Panc1 (cell line): ENCODE data around the gene UBE2L5. TPM values are rescaled to one million over a fixed set of nuclear protein-coding genes. Genes with fewer than 3 reads are reported as not detected.

Experiments used
- ATAC-seq: fragments of 200-7000 bp; cut with Tn5 transposase; 2 replicates; pipeline ENCODE4 v1.9.1; 2020; ENCODE audit warnings: mild to moderate bottlenecking, moderate library complexity
- BruUV-seq: library from RNA; stranded (reverse); fragments of 400-500 nt; replicated peaks from 2 replicates; lab custom pipeline; 2021; lab: Mats Ljungman, UMichigan
- CTCF ChIA-PET: fragments of 300-600 bp; sonication (Branson Sonifier 250); formaldehyde crosslinking; loops from one replicate; lab custom pipeline; 2022; ENCODE audit warnings: antibody characterized with exemption; lab: Charles Lee
- POLR2A ChIA-PET: fragments of 300-600 bp; sonication (Branson Sonifier 250); formaldehyde crosslinking; loops from one replicate; lab custom pipeline; 2022; ENCODE audit warnings: antibody characterized with exemption; lab: Charles Lee
- DNase-seq: peaks from one replicate; pipeline ENCODE4 v3.0.0-alpha.2; 2010; ENCODE audit warnings: low read depth, low spot score
- H3K27ac ChIP-seq: 2 replicates; pipeline ENCODE4 v1.5.1; 2011; ENCODE audit warnings: mild to moderate bottlenecking, low read length, inconsistent platforms
- H3K27me3 ChIP-seq: fragments of 200-500 bp; sonication (Bioruptor generic); 2 replicates; pipeline ENCODE4 v1.6.0; 2014; ENCODE audit warnings: low read length, inconsistent platforms; ENCODE audit not compliant: control insufficient read depth, insufficient read depth
- H3K36me3 ChIP-seq: fragments of 200-500 bp; sonication (Bioruptor generic); 2 replicates; pipeline ENCODE4 v1.5.1; 2014; ENCODE audit warnings: inconsistent platforms, mild to moderate bottlenecking, low read length, moderate library complexity; ENCODE audit not compliant: control insufficient read depth, insufficient read depth
- H3K4me1 ChIP-seq: 2 replicates; pipeline ENCODE4 v1.5.1; 2011; ENCODE audit warnings: inconsistent platforms, mild to moderate bottlenecking, low read length, moderate library complexity; ENCODE audit not compliant: control insufficient read depth, insufficient read depth
- H3K4me3 ChIP-seq, 2 experiments: 2 replicates each; pipeline ENCODE4 v1.5.1; 2011 to 2012; ENCODE audit warnings: low read depth in 2 of 2, low read length in 2 of 2, mild to moderate bottlenecking in 2 of 2, inconsistent platforms in 1 of 2, moderate library complexity in 1 of 2
- H3K9me3 ChIP-seq: fragments of 200-500 bp; sonication (Bioruptor generic); 2 replicates; pipeline ENCODE4 v1.5.1; 2014; ENCODE audit warnings: low read depth, mild to moderate bottlenecking, inconsistent platforms, low read length, moderate library complexity; ENCODE audit not compliant: control insufficient read depth, insufficient read depth
- POLR2AphosphoS5 ChIP-seq: IDR thresholded peaks from 2 replicates; pipeline ENCODE4 v1.6.1; 2012; ENCODE audit warnings: mild to moderate bottlenecking, low read depth, low read length, moderate library complexity
- SIN3A ChIP-seq: IDR thresholded peaks from 2 replicates; pipeline ENCODE4 v1.6.1; 2012; ENCODE audit warnings: low read depth, mild to moderate bottlenecking, low read length, moderate library complexity, borderline replicate concordance; ENCODE audit not compliant: insufficient read depth
- TCF7L2 ChIP-seq: IDR thresholded peaks from 2 replicates; pipeline ENCODE4 v1.6.1; 2011; ENCODE audit warnings: mild to moderate bottlenecking, low read depth, low read length, inconsistent platforms
- in situ Hi-C: cut with HindIII; loops from 2 replicates; pipeline ENCODE4 v1.10.0; 2016; ENCODE audit warnings: low sequenced_read_pairs, low pct_unique_long_range_greater_than_20kb
- intact Hi-C: fragments of 100-400 bp; cut with micrococcal nuclease; formaldehyde crosslinking; loops from one replicate; pipeline ENCODE4 v1.10.0; 2022; ENCODE audit not compliant: unreplicated experiment
- total RNA-seq: library from RNA; stranded (reverse); gene quantifications from one replicate; pipeline ENCODE4 v1.2.1, GENCODE V29; 2021; ENCODE audit not compliant: unreplicated experiment
- TF ChIP-seq, protein P1 (sequence below), 2 experiments: IDR thresholded peaks; 2 replicates each; pipeline ENCODE4 v1.6.1; 2011 to 2012; ENCODE audit warnings: low read depth in 2 of 2, control low read depth in 1 of 2, low read length in 1 of 2, mild to moderate bottlenecking in 1 of 2, moderate library complexity in 1 of 2; ENCODE audit not compliant: insufficient read depth in 1 of 2
- TF ChIP-seq, protein P2 (sequence below): fragments of 450-650 bp; IDR thresholded peaks from 2 replicates; pipeline ENCODE4 v1.5.1; 2017; ENCODE audit warnings: mild to moderate bottlenecking

The UBE2L5 gene
- total RNA-seq, 1 experiment from 2014 or later, result not detected

DNA sequence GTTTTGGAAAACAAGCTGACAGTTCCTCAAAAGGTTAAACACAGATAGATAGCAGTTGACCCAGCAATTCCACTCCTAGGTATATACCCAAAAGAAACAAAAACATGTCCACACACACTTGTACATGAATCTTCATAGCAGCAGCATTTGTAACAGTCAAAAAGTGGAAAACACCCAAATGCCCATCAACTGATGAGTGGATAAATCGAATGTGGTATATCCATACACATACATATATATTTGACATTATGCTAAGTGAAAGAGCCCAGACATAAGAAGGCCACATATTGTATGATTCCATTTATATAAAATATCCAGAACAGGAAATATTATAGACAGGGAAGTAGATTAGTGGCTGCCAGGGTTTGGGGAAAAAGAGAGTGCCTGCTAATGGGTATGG lies 51.4 kb downstream of the UBE2L5 start:
- intact Hi-C loops, result no loop called here
- ChIA-PET CTCF (no interaction called here), POLR2A (no interaction called here)
- in situ Hi-C loops, result no loop called here
- no peak overlapping the region for H3K27ac ChIP-seq
- H3K27me3 ChIP-seq, result no peaks in the 10 kb centered on the region
- ATAC-seq (no peak), DNase-seq (no peak)
- TF ChIP-seq POLR2AphosphoS5 (no peak), TCF7L2 (no peak), SIN3A (no peak)
- TF ChIP-seq, protein P1, sequence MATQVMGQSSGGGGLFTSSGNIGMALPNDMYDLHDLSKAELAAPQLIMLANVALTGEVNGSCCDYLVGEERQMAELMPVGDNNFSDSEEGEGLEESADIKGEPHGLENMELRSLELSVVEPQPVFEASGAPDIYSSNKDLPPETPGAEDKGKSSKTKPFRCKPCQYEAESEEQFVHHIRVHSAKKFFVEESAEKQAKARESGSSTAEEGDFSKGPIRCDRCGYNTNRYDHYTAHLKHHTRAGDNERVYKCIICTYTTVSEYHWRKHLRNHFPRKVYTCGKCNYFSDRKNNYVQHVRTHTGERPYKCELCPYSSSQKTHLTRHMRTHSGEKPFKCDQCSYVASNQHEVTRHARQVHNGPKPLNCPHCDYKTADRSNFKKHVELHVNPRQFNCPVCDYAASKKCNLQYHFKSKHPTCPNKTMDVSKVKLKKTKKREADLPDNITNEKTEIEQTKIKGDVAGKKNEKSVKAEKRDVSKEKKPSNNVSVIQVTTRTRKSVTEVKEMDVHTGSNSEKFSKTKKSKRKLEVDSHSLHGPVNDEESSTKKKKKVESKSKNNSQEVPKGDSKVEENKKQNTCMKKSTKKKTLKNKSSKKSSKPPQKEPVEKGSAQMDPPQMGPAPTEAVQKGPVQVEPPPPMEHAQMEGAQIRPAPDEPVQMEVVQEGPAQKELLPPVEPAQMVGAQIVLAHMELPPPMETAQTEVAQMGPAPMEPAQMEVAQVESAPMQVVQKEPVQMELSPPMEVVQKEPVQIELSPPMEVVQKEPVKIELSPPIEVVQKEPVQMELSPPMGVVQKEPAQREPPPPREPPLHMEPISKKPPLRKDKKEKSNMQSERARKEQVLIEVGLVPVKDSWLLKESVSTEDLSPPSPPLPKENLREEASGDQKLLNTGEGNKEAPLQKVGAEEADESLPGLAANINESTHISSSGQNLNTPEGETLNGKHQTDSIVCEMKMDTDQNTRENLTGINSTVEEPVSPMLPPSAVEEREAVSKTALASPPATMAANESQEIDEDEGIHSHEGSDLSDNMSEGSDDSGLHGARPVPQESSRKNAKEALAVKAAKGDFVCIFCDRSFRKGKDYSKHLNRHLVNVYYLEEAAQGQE (IDR thresholded peaks at IDR 0.05; ENCODE audit: insufficient read depth in 1 of 2, low read depth in 2 of 2, low read length in 1 of 2), result no peak
- TF ChIP-seq, protein P2, sequence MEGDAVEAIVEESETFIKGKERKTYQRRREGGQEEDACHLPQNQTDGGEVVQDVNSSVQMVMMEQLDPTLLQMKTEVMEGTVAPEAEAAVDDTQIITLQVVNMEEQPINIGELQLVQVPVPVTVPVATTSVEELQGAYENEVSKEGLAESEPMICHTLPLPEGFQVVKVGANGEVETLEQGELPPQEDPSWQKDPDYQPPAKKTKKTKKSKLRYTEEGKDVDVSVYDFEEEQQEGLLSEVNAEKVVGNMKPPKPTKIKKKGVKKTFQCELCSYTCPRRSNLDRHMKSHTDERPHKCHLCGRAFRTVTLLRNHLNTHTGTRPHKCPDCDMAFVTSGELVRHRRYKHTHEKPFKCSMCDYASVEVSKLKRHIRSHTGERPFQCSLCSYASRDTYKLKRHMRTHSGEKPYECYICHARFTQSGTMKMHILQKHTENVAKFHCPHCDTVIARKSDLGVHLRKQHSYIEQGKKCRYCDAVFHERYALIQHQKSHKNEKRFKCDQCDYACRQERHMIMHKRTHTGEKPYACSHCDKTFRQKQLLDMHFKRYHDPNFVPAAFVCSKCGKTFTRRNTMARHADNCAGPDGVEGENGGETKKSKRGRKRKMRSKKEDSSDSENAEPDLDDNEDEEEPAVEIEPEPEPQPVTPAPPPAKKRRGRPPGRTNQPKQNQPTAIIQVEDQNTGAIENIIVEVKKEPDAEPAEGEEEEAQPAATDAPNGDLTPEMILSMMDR, result no peak
- no peaks in the 10 kb centered on the region for H3K36me3 ChIP-seq
- no peaks in the 10 kb centered on the region for H3K9me3 ChIP-seq
- no peaks in the 10 kb centered on the region for H3K4me1 ChIP-seq
- no peak overlapping the region for H3K4me3 ChIP-seq
- no TSS peak for BruUV-seq

DNA sequence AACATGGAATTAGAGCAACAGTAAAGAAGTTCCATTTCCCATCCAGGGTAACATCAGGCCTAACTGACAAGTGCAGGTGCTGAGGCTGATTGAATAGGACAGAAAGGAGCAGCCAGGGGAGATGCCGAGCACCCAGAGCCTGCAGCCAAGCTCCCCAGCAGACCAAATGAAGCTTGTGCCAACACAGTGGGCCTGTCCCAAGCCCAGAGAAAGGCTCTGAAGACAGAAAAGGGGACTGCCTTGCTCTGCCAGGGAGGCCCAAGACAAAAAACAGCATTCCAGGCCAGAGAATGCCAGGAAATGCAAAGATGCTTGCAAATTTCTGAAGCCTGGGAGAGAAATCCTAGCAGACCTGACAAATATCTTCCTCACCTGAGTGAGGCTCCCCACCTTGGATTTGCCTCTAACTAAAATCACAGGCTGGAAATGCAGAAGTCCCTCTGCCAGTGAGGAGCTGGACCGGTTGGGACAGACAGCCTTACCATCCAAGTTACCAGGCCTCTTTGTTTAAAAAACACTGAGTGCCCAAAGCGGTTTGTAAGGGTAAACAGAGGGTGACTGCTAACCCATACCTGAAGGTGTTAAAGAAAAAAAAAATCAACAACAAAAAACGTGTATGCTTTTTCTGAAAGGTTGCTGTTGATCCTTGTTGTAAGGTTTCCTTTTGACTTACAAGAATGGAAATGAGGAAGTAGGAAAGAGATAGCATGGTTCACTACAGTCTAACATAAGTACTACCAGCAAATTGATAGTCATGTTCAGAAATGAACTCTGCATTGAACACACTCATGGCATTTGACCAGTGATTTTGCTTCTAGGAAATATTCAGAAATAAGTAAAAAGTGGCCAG lies 55.3 kb downstream of the UBE2L5 start:
- BruUV-seq, result no TSS peak
- no peaks in the 10 kb centered on the region for H3K4me1 ChIP-seq
- H3K27ac ChIP-seq, result no peak overlapping the region
- intact Hi-C loops (no loop called here), in situ Hi-C loops (no loop called here)
- H3K4me3 ChIP-seq, result no peak overlapping the region
- H3K9me3 ChIP-seq, result no peaks in the 10 kb centered on the region
- DNase-seq (no peak), ATAC-seq (no peak)
- POLR2A ChIA-PET, result no interaction called here
- no peaks in the 10 kb centered on the region for H3K36me3 ChIP-seq
- no peaks in the 10 kb centered on the region for H3K27me3 ChIP-seq
- TF ChIP-seq, protein P2, result no peak
- TF ChIP-seq POLR2AphosphoS5 (no peak), SIN3A (no peak), TCF7L2 (no peak)
- TF ChIP-seq, protein P1 (IDR thresholded peaks at IDR 0.05; ENCODE audit: insufficient read depth in 1 of 2, low read depth in 2 of 2, low read length in 1 of 2), result no peak
- CTCF ChIA-PET, result no interaction called here
